OCI-LY1 (cell line): ENCODE data around the gene DNAH17.

Source experiments
- H2AFZ ChIP-seq: fragments of 200-600 bp; sonication (generic), shearing (Covaris generic); 2 replicates; pipeline ENCODE4 v1.6.0; 2014; ENCODE audit warnings: antibody characterized with exemption, mild to moderate bottlenecking, low read length
- H3F3A ChIP-seq: fragments of 200-600 bp; sonication (generic), shearing (Covaris generic); 2 replicates; pipeline ENCODE4 v1.6.0; 2014; ENCODE audit warnings: mild to moderate bottlenecking, antibody characterized with exemption, low read length, moderate library complexity; ENCODE audit not compliant: insufficient read depth
- H3K27ac ChIP-seq: fragments of 200-600 bp; sonication (generic); 2 replicates; pipeline ENCODE4 v1.5.1; 2014; ENCODE audit warnings: low read length, mixed run types, mild to moderate bottlenecking, low read depth; ENCODE audit not compliant: poor library complexity, severe bottlenecking
- H3K27me3 ChIP-seq: fragments of 200-600 bp; sonication (generic); 2 replicates; pipeline ENCODE4 v1.6.0; 2014; ENCODE audit warnings: antibody characterized with exemption, mild to moderate bottlenecking, low read length, moderate library complexity; ENCODE audit not compliant: insufficient read depth
- H3K36me3 ChIP-seq: fragments of 200-600 bp; sonication (generic); 2 replicates; pipeline ENCODE4 v1.6.1; 2014; ENCODE audit warnings: mild to moderate bottlenecking, antibody characterized with exemption, low read length, moderate library complexity, mixed read lengths; ENCODE audit not compliant: insufficient read depth
- H3K4me1 ChIP-seq: fragments of 200-600 bp; sonication (generic); 2 replicates; pipeline ENCODE4 v1.5.1; 2014; ENCODE audit warnings: mild to moderate bottlenecking, low read length, moderate library complexity; ENCODE audit not compliant: insufficient read depth, severe bottlenecking
- H3K4me2 ChIP-seq: fragments of 200-600 bp; sonication (generic), shearing (Covaris generic); 2 replicates; pipeline ENCODE4 v1.6.1; 2014; ENCODE audit warnings: low read length
- H3K4me3 ChIP-seq: fragments of 200-600 bp; sonication (generic); 2 replicates; pipeline ENCODE4 v1.5.1; 2014; ENCODE audit warnings: low read length, low read depth, mild to moderate bottlenecking, mixed read lengths; ENCODE audit not compliant: poor library complexity, severe bottlenecking
- H3K79me2 ChIP-seq: fragments of 200-600 bp; shearing (Covaris generic); 2 replicates; pipeline ENCODE4 v1.6.1; 2016; ENCODE audit warnings: mixed run types, low read length, mixed read lengths; ENCODE audit not compliant: insufficient read depth
- H3K9ac ChIP-seq: fragments of 200-600 bp; sonication (generic), shearing (Covaris generic); 2 replicates; pipeline ENCODE4 v1.6.1; 2014; ENCODE audit warnings: mild to moderate bottlenecking, low read length, mixed read lengths
- H3K9me2 ChIP-seq: fragments of 200-600 bp; sonication (generic), shearing (Covaris generic); 2 replicates; pipeline ENCODE4 v1.6.1; 2014; ENCODE audit warnings: low read depth, mild to moderate bottlenecking, low read length, mixed read lengths
- H3K9me3 ChIP-seq: fragments of 200-600 bp; shearing (Covaris generic); 2 replicates; pipeline ENCODE4 v1.6.1; 2014; ENCODE audit warnings: low read length, mixed read lengths
- H4K20me1 ChIP-seq: fragments of 200-600 bp; sonication (generic), shearing (Covaris generic); 2 replicates; pipeline ENCODE4 v1.6.0; 2016; ENCODE audit warnings: mild to moderate bottlenecking, low read length; ENCODE audit not compliant: insufficient read depth
- EZH2 ChIP-seq: fragments of 200-600 bp; sonication (generic), shearing (Covaris generic); IDR thresholded peaks from 2 replicates; pipeline ENCODE4 v1.8.0; 2017; ENCODE audit warnings: borderline replicate concordance, mixed run types, mild to moderate bottlenecking, antibody characterized with exemption, low read length, moderate library complexity, mixed read lengths
- TF ChIP-seq, protein P1 (sequence below): fragments of 200-600 bp; sonication (generic), shearing (Covaris generic); IDR thresholded peaks from 2 replicates; pipeline ENCODE4 v1.5.1; 2017; ENCODE audit warnings: mild to moderate bottlenecking, antibody characterized with exemption, low read length, moderate library complexity, mixed read lengths

The DNAH17 gene

DNA sequence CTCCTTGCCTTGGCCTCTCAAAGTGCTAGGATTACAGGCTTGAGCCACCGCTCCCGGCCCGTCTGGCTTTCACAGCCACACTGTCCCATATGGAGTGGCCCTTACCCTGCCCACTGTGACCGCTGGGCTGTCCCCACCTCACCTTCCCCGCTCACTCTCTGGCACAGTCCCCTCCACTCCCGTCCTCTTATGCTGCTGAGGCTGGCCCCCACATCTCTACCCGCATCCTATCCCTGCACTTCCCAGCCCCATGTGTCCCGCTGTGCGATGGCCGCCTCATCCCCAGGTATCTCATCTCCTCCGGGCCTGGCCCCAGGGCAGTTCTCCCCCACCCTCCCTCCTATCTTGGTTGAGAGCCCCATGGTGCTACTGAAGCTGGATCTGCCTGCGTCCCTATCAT, 105.6 kb downstream of the DNAH17 start:
- no peak overlapping the region for H3K9ac ChIP-seq
- H3K79me2 ChIP-seq: no peaks in the 10 kb centered on the region
- H3K9me3 ChIP-seq: no peaks in the 10 kb centered on the region
- no peak overlapping the region for H3K27ac ChIP-seq
- H3K4me3 ChIP-seq: no peak overlapping the region
- peaks cover 11% of the 10 kb centered on the region; the same call in 1 of the 2 replicates for H3K27me3 ChIP-seq
- H3K36me3 ChIP-seq: no peaks in the 10 kb centered on the region
- H3K9me2 ChIP-seq: no peaks in the 10 kb centered on the region
- TF ChIP-seq, protein P1, sequence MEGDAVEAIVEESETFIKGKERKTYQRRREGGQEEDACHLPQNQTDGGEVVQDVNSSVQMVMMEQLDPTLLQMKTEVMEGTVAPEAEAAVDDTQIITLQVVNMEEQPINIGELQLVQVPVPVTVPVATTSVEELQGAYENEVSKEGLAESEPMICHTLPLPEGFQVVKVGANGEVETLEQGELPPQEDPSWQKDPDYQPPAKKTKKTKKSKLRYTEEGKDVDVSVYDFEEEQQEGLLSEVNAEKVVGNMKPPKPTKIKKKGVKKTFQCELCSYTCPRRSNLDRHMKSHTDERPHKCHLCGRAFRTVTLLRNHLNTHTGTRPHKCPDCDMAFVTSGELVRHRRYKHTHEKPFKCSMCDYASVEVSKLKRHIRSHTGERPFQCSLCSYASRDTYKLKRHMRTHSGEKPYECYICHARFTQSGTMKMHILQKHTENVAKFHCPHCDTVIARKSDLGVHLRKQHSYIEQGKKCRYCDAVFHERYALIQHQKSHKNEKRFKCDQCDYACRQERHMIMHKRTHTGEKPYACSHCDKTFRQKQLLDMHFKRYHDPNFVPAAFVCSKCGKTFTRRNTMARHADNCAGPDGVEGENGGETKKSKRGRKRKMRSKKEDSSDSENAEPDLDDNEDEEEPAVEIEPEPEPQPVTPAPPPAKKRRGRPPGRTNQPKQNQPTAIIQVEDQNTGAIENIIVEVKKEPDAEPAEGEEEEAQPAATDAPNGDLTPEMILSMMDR: no peak
- TF ChIP-seq EZH2: no peak
- H4K20me1 ChIP-seq: no peaks in the 10 kb centered on the region
- no peaks in the 10 kb centered on the region for H3K4me1 ChIP-seq
- H3F3A ChIP-seq: no peaks in the 10 kb centered on the region
- H2AFZ ChIP-seq: no peak overlapping the region
- H3K4me2 ChIP-seq: no peak overlapping the region

DNA sequence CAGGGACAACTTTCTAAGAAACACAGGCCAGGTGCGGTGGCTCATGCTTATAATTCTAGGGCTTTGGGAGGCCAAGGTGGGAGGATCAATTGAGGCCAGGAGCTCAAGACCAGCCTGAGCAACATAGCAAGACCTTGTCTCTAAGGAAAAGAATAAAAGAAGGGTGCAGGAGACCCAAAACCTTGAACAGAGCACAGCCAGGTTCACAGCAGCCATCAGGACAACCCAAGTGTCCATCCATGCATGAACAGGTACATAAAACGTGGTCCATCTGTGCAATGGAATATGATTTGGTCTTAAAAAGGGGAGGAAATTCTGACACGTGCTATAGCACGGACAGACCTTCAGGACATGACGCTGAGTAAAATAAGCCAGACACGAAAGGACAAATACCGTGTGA, 107.8 kb downstream of the DNAH17 start:
- H3K9ac ChIP-seq: no peak overlapping the region
- no peak overlapping the region for H3K27ac ChIP-seq
- no peaks in the 10 kb centered on the region for H3K4me1 ChIP-seq
- H3F3A ChIP-seq: no peaks in the 10 kb centered on the region
- H3K27me3 ChIP-seq: peaks cover 7% of the 10 kb centered on the region; the same call in 1 of the 2 replicates
- H3K9me3 ChIP-seq: no peaks in the 10 kb centered on the region
- H3K79me2 ChIP-seq: no peaks in the 10 kb centered on the region
- no peaks in the 10 kb centered on the region for H4K20me1 ChIP-seq
- H3K4me2 ChIP-seq: no peak overlapping the region
- H3K36me3 ChIP-seq: no peaks in the 10 kb centered on the region; the same call in 1 of the 2 replicates
- H2AFZ ChIP-seq: no peak overlapping the region
- TF ChIP-seq EZH2: no peak
- TF ChIP-seq, protein P1: no peak
- no peaks in the 10 kb centered on the region for H3K9me2 ChIP-seq
- no peak overlapping the region for H3K4me3 ChIP-seq

DNA sequence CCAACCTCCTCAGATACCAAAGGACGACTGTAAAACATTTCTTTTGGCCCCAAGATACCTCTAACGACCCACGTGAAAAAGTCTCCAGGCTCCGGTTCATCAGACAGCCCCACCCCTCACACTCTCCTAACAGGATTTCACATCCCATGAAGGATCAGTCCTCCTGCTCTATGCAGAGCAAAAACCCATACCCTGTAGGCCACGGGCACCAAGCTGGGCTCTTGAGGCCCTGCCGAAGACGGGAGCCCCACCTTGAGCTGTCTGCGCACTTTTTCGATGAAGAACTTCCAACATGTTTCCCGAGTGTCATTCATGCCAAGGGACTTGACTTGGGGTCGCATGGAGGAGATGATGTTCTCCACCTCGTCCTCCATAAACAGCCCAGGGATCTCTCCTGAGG, 108.8 kb downstream of the DNAH17 start:
- H3K4me1 ChIP-seq: no peaks in the 10 kb centered on the region
- no peaks in the 10 kb centered on the region for H3K79me2 ChIP-seq
- no peak overlapping the region for H3K4me2 ChIP-seq
- H3K9ac ChIP-seq: no peak overlapping the region
- H2AFZ ChIP-seq: no peak overlapping the region
- TF ChIP-seq EZH2: no peak
- TF ChIP-seq, protein P1: no peak
- no peaks in the 10 kb centered on the region for H4K20me1 ChIP-seq
- no peaks in the 10 kb centered on the region; the same call in 1 of the 2 replicates for H3K36me3 ChIP-seq
- no peaks in the 10 kb centered on the region for H3K9me2 ChIP-seq
- H3K27ac ChIP-seq: no peak overlapping the region
- H3K4me3 ChIP-seq: no peak overlapping the region
- no peaks in the 10 kb centered on the region for H3K9me3 ChIP-seq
- peaks cover 3% of the 10 kb centered on the region; the same call in 1 of the 2 replicates for H3K27me3 ChIP-seq
- no peaks in the 10 kb centered on the region for H3F3A ChIP-seq
